Activated CD4-positive, alpha-beta T cell treated with anti-CD3 and anti-CD28 coated beads for 24 hours (primary cell): ENCODE data around the gene SHANK2.
"Not testable (repeated sequence)": the region's sequence is repeated elsewhere in the genome, so short reads cannot be mapped to it uniquely, and the experiment has no call there.

Source experiments
- DNase-seq, 2 donors: peaks; one replicate each; pipeline ENCODE4 v3.0.0-alpha.2; 2020; ENCODE audit warnings: low read depth in 2 of 2

The SHANK2 gene

DNA sequence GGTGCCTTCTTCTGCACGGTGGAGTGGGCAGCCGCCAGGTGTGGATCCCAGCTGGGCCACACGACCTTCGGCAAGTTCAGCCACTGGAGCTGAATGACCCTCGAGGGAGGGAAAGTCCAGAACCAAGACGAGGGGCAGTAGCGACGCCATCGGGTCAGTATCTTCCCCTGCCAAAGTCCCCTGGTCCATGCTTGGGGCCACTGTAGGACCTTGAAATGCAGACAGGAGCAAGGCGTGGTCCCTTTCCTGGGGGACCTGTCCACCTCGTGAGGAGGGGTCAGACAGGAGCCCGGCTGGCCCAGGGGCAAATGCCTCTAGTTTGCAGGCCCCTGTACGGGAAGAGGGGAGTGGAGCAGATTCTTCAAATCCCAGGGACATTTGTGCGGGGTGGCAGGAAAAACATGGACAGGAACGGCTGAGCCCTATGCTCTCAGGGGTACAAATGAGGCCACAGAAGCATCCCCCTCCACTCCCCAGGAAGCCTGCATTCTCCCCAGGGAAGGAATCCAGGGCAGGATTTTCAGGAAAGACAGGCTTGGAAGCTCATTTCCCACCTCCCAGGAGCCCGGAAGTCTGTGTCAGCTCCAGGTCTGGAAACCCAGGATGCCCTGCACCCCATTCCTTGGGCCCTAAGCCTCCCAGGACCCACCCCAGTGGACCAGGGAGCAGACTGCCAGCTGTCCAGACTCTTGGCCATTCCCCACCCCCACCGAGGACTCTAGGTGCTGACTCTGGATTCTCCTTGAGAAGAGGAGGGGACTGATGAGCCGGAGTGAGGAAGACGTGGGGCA is 6.6 kb downstream of the SHANK2 start:
- no peak for DNase-seq

DNA sequence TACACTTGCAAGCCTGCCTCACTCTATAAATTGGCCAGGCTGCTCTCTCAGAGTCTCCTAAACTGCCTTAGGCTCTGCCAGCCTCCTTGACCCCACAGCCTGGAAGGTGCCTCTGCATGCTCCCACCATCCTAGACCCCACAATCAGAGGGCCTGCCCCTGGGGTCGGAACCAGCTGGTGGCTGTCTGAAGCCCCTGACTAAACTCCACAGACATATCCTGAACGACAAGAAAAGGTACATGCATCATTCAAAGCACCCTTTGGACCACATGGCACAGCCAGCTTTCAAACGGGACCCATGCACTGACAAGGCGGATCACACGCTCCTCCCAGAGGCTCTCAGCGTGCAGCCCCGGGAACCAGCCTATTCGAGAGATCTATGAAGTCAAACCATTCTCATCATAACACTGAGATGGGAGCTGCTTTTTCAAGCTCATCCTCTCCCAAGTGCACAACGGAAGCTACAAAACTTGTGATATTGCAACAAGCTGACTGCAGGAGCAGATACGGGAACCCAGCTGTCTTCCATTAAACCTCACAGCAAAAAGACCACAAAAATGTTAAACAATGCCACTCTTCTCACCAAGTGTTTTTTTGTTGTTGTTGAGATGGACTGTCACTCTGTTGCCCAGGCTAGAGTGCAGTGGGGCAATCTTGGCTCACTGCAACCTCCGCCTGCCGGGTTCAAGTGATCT is 8.1 kb downstream of the SHANK2 start:
- no peak for DNase-seq

DNA sequence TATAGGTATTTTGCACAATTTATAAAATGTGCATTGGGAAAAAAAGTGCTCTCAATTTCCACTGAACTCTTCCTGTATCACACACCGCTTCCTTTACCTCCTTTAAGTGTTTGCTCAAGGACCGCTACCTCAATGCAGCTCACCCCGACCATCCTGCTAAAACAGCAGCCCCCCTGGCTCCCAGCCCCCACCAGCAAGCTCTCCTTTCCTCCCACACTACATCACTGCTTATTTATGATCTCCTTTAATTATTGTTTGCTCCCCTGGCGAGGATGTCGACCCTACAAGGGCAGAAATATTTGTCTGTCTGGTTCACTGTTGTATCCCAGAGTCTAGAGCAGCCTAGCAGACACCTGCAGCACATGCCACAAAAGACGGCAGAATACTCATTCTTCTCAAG is 10.0 kb downstream of the SHANK2 start:
- no peak for DNase-seq

DNA sequence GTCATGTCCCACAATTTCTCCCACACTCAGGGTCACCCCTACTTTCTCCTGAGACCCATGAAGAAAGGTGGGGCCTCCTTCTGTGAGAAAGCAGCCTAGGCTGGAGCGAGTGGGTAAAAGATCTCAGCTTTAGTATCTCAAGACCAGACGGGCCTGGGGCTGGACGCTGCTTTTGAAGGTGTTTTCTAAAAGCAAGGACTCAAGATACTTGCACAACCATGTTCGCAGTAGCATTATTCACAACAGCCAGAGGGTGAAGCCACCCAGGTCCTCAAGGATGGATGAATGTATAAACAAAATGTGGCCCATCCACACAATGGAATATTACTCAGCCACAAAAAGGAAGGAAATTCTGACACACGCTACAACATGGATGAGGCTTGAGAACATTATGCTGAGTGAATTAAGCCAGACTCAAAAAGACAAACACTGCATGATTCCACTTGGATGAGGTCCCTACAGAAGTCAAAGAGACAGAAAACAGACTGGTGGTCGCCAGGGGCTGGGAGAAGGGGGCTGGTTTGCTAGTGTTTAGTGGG is 10.6 kb downstream of the SHANK2 start:
- no peak for DNase-seq

DNA sequence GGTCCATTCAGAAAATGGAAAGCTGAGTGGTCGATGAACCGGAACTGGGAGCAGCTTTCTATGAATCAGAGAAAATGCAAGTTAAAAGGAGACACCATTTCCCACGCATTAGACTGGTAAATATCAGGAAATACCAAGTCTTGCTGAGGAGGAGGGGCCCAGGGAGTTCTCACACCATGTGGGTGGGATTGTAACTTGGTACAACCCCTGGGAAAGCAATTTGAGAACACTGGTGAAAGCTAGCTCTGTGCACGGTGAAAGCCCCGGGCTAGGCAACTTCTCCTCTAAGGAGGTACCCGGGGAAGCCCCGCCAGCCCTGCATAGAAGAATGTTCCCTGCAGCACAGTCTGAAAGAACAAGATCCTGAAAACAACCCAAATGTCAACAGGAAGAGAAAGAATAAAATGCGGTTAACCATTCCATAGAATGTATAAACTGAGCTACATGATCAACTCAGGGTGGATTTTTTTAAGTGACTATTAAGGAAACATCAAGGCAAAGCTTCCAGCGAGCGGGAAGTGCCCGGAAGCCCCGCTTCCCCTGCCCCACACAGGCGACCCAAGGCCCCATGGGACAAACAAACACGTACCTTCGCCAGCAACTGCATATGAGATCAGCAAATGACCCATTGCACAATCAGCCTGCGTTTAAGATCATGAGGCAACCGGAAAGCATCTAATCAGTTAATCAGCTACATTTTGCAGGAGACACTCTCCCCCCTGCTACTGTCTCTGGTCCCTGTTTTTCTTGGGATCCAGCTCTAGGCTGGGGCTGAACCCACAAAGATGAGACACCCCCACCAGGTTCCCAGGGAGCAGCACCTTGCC is 11.3 kb downstream of the SHANK2 start:
- no peak for DNase-seq

DNA sequence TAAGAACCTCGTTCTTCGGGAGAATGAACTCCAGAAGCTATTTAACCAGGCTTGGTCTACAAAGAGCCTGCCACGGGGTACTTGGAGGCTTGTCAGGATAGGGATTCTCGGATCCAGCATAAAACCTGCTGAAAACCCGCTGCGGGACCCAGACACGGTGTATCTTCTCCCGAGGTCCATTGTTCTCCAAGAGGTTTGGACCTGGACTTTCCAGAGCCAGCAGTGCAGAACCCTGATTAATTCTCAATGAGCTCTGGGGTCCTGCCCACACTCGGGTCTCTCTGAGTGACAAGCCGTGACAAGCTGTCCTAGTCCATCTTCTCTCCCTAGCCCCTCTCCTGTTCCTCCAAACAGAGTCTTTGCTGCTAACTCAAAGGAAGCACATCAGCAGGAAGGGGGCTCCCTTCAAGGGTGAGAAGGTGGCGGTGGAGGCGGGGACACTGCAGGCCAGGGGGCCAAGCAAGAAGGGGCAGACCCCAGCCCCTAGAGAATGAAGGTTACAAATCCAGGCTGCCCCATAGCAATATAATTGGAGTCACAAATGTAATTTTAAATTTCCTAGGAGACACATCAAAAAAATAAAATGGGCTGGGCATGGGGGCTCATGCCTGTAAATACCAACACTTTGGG is 12.2 kb downstream of the SHANK2 start:
- DNase-seq = no peak

DNA sequence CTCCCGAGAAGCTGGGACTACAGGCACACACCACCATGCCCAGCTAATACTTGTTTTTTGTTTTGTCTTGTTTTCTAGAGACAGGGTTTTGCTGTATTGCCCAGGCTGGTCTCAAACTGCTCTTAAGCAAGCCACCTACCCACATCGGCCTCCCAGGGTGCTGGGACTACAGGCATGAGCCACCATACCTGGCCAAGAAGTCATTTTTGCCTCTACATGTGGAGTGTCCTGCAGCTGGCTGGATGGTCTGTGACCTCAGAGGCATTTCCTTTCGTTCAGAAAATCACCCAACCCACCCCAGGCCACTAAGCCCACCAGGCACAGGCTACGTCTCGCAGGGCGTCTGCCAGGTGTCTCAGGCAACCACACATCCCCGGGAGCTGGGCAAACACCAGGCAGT is 12.8 kb downstream of the SHANK2 start:
- DNase-seq = no peak

DNA sequence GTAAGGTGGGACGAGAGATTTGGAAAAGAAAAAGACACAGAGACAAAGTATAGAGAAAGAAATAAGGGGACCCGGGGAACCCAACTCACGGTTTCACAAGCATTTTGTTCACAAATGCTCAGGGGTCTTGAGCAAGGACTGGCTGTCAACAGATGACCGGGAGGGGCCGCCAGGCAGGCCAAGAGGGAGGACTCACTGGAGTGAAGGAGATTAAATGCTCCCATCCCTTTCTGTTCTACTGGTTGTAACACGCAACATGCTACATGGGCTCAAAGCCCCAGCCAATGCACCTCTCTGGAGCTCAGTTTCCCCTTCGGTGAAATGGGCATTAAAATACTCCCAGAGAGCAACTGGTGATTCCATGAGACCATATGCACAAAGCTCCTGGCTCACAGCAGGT is 13.4 kb downstream of the SHANK2 start:
- DNase-seq = no peak

DNA sequence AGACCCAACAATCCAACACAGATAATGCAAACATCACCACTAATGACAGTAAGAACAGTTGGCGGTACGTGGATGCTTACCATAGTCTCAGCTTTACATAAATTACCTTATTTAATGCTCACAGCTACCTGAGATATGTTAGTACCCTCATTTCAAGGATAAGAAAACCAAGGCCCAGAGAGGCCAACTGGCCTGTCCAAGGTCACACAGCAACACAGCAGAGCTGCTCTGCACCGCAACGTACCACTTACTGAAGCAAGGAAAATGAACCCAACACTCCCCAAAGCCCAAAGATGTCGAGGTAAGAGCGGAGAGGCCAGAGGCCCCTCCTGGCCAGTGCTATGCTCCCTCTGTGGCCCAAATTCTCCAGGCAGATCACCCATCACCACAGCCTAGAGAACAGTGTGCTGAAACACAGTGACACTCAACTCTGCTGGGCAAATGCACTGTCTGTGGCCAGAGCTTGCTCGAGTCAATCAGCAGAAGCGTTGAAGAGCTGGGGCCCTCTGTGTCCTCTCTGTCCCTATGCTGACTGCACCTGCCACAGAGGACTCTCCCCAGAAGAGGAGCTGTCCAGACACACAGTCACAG is 14.0 kb downstream of the SHANK2 start:
- no peak for DNase-seq

DNA sequence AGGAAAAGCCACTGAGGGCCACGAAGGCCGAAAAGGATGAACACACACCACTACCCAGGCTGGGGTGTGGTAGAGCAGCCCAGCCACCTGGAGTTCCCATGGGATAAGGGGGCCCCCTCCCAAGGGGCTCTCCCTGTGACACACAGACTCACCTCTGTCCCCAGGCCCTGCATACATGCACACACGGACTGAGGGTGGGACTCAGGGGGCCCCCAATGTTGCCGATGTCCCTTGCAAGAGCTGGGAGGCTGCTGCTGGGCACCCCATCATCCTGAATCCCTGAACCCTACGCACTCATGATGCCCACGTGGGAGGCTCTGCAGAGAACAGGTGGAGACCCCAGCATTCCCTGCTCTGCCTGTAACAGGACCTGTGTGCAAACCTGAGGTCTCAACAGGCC is 14.5 kb downstream of the SHANK2 start:
- DNase-seq = no peak

DNA sequence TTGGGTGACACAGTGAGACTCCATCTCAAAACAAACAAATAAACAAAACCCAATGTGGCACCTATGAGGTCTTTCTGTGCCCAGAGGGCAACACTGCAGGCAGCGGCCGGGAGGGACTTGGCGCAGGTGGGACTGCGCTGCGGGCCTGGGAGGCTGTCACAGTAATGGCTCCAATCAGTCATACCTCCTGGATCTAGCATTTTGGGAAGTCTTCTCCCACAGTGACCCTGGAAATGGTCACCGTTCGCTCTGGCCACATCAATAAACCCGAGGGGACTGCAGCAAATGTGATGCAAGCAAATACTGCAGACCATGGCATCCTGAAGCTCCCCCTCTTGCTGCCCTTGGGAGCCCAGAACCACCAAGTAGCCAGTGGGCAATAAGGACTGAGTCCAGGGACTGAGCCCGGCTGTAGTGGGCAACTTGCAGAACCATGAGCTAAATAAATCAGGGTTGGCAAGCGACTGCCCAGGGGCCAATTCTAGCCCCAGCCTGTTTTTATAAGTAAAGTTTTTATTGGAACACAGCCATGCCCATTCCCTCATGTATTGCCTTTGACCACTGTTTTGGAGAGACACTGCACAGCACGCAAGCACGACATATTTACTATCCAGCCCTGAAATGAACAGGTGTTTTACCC is 15.4 kb downstream of the SHANK2 start:
- DNase-seq = no peak

DNA sequence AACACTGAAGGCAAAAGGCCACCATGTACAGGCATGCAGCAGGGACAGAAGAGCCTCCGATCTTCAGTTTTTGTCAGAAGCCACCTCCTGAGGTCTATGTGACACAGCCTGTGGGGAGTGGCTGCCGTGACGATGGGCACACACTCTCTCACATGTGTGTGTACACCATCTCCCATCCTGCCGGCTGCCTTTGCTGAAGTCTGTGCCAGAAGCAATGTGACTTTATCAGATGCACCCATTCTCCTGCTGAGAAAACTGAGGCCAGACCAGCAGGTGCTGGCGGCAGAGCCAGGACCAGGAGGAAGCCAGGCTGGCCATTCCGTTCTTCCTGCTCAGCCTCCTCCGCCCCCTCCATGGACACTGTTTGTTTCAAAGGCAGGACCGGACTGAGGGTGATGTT is 16.7 kb downstream of the SHANK2 start:
- no peak for DNase-seq

DNA sequence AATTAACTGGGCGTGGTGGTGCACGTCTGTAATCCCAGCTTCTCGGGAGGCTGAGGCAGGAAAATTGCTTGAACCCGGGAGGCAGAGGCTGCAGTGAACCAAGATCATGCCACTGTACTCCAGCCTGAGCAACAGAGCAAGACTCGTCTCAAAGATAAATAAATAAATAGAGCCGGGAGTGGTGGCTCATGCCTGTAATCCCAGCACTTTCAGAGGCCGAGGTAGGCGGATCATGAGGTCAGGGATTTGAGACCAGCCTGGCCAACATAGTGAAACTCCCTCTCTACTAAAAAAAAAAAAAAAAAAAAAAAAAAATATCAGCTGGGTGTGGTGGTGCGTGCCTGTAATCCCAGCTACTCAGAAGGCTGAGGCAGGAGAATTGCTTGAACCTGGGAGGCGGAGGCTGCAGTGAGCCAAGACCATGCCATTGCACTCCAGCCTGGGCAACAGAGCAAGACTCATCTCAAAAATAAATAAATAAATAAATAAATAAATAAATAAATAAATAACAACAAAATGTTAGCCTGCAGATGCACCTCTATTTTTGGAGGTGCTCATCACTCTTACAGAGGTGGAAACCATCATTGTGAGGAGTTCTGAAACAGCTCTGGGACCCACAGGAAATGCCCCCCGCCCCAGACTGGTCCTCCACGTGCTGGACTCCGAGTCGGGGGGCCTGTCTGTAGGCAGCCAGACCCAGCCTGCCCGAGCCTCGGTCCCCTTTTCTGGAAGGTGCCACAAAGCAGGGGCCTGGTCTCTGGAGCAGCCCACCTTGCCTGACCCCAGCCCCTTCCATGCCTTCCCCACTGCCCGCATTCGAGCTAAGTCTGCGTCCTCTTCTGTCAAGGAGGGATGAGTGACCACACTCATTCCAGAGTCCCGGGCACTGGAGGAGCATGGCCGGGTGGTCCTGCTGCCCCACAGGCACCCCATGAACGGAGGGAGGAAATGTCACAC is 18.2 kb downstream of the SHANK2 start:
- DNase-seq = not testable (repeated sequence)

DNA sequence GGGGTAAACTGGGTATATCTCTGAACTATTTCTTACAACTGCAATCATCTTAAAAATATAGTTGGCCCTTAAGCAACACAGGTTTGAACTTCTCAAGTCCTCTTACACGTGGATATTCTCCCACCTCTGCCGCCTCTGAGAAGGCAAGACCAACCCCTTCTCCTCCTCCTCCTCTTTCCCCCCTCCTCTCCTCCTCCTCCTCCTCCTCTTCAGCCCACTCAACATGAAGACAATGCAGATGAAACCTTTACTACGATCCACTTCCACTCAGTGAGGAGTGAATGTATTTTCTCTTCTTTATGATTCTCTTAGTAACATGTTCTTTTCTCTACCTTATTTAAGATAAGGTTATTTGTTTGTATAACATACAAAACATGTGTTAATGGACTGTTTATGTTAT is 20.0 kb downstream of the SHANK2 start:
- DNase-seq = no peak

DNA sequence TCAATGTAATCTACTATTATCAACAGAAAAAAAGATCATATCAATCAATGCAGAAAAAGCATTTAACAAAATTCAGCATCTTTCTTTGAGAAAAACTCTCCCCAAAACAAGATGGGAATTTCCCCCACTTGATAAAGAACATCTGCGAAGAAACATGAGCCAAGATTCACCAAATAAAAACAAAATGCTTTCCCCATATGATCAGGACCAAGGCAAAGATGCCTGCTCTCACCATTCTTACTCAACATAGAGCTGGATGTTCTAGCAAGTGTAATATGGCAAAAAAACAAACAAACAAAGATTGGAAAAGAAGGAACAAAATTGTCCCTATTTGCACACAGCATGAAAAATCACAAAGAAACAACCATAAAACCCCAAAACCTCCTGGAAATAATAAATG is 23.4 kb downstream of the SHANK2 start:
- no peak for DNase-seq

DNA sequence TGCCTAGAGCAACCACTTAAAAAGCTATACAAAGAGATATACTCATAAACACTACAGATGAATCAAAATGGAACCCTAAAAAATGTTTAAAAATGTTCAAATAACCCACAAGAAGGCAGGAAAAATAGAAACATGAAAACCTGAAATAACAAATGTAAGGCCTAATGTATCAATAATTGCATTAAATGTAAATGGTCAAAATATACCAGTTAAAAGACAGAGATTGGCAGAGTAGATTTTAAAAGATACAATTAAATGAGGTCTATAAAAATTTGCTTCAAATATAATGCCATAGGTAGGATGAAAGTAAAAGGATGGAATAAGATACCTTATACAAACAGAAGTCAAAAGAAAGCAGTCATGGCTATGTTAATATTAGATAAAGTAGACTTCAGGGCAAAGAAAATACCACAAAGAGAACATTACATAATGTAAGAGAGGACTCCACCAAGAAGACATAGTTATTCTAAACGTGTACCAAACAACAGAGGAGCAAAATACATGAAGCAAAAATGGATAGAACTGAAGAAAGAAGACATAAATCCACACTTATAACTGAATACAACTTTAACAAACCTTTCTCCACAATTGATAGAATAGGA is 25.2 kb downstream of the SHANK2 start:
- DNase-seq = no peak

DNA sequence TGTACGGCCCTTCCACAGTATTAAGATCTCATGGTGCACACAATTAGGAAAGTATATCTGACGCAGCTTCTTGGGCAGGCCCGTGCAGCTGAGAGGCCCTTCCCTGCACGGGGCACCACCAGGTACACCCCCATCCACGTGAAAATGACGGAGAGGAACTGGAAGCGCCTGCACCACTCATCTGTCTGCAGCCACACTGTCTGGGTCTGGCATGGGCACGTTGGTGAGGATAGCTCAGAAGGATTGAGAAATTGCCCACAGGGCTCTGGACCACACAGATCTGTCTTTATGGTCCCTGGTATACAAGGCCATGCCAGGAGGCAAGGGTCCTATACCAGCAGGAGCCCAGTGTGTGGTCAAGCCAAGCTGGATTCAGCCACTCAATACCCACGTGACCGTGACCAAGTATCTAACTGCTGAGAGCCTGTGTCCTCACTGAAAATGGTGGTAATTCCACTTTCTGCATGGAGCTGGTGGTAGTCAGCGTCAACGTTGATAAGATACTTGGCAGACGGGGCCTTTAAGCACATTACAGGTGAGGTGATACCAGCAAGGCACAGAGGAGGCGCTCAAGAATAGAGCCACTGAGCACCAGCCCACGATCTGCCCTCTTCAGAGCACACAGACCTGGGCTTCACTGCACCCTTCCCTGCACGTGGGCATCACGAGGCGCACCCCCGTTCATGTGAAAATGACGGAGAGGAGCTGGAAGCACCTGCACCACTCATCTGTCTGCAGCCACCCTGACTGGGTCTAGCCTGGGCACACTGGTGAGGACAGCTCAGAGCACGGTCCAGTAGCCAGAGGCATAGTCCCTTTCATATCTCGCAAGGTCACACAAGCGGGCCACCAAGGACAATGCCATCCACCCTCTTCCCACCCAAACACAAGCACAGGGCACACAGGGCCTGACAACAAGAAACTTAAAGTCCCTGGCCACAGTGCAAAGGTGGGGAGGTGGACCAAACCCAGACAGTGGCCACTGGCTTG is 28.4 kb downstream of the SHANK2 start:
- no peak for DNase-seq

DNA sequence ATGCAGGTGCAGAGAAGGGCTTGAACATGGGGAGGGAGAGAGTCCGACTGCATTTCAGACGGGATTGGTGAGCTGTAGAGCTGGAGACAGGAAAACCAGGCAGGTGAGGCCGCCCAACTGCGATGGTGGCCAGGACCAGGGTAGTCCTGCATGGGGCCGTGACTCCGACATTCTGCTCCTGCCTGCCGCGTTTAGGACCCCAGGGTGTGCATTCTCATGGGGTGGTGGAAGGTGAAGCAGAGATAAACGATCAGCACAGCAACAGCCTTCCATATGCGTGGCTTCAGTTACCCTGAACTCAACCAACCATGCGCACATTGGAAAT is 29.3 kb downstream of the SHANK2 start:
- DNase-seq = no peak
